Choroid plexus epithelial cell (primary cell): ENCODE results near the gene EHBP1.

Source experiments
- DNase-seq: peaks from one replicate; pipeline ENCODE4 v3.0.0-alpha.2; 2010; ENCODE audit warnings: low read depth
- H3K4me3 ChIP-seq: 2 replicates; pipeline ENCODE4 v1.5.1; 2011; ENCODE audit warnings: low read depth, mild to moderate bottlenecking, control low read depth, low read length, moderate library complexity
- TF ChIP-seq, protein P1 (sequence below): conservative IDR thresholded peaks from 2 replicates; pipeline ENCODE4 v1.5.1; 2011; ENCODE audit warnings: low read depth, mild to moderate bottlenecking, control low read depth, inconsistent platforms, low read length, moderate library complexity

EHBP1 gene

DNA sequence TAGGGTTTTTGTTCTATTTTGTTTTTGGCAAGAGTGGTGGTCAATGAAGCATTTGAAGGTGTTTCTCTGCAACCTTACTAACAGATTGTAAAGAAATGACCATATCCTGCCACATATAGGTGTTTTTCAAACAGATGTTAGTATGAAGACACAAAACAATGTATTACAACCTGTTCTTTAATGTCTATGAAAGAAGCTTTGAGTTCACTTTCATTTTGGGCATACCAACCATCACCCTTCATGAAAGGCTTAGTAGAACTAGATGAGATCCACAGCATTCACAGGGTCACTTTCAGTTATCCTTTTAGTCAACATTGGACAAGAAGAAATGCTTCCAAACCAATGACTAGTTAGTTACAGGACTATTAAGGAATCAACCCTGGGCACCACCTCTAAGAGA, 95.1 kb downstream of the EHBP1 start:
- no peak for DNase-seq
- TF ChIP-seq, protein P1, sequence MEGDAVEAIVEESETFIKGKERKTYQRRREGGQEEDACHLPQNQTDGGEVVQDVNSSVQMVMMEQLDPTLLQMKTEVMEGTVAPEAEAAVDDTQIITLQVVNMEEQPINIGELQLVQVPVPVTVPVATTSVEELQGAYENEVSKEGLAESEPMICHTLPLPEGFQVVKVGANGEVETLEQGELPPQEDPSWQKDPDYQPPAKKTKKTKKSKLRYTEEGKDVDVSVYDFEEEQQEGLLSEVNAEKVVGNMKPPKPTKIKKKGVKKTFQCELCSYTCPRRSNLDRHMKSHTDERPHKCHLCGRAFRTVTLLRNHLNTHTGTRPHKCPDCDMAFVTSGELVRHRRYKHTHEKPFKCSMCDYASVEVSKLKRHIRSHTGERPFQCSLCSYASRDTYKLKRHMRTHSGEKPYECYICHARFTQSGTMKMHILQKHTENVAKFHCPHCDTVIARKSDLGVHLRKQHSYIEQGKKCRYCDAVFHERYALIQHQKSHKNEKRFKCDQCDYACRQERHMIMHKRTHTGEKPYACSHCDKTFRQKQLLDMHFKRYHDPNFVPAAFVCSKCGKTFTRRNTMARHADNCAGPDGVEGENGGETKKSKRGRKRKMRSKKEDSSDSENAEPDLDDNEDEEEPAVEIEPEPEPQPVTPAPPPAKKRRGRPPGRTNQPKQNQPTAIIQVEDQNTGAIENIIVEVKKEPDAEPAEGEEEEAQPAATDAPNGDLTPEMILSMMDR = no peak
- no peak overlapping the region for H3K4me3 ChIP-seq

DNA sequence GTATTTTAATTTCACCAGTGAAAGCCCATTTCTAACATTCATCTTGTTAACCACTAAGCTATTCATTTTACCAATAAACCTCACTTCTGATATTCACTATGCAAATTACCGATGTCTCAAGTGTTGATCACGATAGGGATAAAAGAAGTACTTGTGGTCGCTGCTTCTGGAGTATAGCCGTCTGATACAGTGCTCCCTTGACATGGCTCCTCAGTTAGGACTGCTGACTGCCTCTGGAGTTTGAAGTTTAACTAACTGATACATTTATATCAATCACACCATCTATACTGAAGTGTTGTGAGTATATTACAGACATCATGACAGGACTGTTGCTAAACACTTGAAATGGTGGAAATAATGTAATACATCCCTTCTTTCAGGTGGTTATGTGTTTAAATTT, 95.6 kb downstream of the EHBP1 start:
- no peak overlapping the region for H3K4me3 ChIP-seq
- TF ChIP-seq, protein P1 = no peak
- no peak for DNase-seq

DNA sequence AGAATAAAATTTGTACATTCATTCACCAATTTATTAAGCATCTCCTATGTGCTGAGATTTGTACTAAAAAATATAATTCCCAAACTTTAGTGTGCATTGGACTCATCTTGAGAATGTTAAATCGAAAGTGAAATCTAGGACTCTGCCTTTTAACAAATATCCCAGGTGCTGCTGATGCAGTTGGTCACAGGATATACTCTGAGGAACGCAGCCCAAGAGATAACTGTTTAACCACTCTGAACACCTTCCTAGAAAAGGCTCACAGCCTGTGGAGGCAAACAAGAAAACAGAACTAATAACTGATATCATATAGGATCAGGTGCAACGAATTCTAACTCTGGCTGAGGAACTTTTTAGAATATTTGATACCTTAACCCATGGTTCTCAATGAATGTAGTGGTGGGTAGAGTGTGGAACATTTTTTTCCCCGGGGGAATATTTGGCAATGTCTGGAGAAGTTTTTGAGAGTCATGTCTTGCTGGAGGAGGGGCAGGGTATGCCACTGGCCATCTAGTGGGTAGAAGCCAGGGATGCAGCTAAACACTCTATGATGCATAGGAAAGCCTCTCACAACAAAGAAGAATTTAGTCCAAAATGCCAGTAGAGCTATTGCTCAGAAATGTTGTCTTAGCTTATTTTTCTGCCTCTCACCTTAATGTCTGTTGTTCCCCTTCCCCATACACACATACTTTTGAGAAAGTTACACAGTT, 96.5 kb downstream of the EHBP1 start:
- peak; percentile 26 for DNase-seq
- TF ChIP-seq, protein P1 = peak; percentile 46
- H3K4me3 ChIP-seq = no peak overlapping the region

DNA sequence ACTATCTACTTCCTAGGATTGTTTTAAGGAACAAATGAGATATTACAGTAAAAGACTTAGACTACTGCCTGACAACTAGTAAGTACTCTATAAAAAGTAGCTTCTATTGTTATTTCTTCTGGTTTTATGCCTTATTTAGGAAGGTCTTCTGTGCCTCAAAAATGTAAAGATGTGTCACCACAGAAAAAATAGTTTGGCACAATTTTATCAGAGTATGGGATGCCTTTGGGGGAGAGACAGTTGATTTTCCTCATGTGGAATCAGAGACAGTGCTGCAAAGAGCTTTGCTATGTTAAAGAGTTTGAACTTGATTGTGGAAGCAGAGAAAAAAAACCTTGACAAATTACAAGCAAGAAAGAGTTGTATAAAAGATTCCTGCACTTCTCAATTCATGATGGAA, 98.4 kb downstream of the EHBP1 start:
- DNase-seq = no peak
- H3K4me3 ChIP-seq = no peak overlapping the region
- TF ChIP-seq, protein P1 = no peak

DNA sequence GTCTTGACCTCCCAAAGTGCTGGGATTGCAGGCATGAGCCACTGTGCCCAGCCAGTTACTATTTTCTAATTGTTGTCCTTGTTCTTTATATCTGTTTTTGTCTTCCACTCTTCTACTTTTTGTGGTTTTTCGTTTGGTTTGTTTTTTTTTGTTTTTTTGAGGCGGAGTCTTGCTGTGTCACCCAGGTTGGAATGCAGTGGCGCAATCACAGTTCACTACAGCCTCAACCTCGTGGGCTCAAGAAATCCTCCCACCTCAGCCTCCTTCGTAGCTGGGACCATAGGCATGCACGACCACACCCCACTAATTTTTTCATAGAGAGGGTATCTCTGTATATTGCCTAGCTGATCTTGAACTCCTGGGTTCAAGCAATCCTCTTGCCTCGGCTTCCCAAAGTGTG, 100.7 kb downstream of the EHBP1 start:
- DNase-seq = peak; percentile 59
- TF ChIP-seq, protein P1 = no peak
- H3K4me3 ChIP-seq = no peak overlapping the region

DNA sequence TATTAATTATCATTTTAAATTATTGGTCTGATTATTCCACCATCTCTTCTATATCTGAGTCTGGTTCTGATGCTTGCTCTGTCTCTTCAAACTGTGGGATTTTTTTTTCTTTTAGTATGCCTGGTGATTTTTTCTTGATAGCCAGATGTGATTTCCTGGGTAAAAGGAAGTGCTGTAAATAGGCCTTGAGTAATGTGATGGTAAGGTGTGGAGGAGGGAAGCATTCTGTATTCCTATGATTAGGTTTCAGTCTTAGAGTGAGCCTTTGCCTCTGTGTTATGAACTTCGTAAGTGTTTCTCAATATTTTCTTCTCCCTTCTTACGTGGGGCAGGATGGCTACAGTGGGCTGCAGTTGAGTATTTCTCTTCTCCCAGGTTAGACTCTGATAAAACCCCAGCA, 103.0 kb downstream of the EHBP1 start:
- TF ChIP-seq, protein P1 = no peak
- no peak overlapping the region for H3K4me3 ChIP-seq
- DNase-seq = no peak

DNA sequence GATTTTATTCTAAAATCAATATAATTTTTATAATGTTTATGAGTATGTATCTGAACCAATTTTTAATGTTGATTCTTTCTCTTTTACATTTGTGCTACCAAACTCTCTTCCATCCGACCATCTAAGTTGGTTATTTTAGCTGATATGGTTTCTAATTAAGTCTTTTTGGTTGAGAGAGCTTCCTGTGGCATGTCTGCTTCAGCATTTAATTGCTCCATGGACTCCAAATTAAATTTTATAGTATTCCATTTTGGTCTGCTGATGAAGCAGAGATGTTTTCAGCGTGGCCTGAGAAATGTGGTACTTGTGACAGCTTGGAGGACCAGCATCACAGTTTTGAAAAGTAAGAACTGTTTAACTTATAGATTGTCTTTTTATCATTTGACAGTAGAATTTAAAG, 105.6 kb downstream of the EHBP1 start:
- H3K4me3 ChIP-seq = no peak overlapping the region
- DNase-seq = no peak
- TF ChIP-seq, protein P1 = no peak
